SU-DHL-6 (cell line): ENCODE data around the gene ARPC4.

ENCODE experiments used
- EZH2phosphoT487 ChIP-seq: fragments of 200-600 bp; sonication (generic), shearing (Covaris generic); conservative IDR thresholded peaks from 2 replicates; pipeline ENCODE4 v1.6.1; 2018; ENCODE audit warnings: mild to moderate bottlenecking, antibody characterized with exemption, low read length, moderate library complexity, mixed read lengths
- TF ChIP-seq, protein P1 (sequence below): fragments of 200-600 bp; sonication (generic); IDR thresholded peaks from one replicate; pipeline ENCODE4 v1.5.1; 2017; ENCODE audit warnings: antibody characterized with exemption, mild to moderate bottlenecking, low read length, moderate library complexity; ENCODE audit not compliant: insufficient read depth, poor library complexity, severe bottlenecking

DNA sequence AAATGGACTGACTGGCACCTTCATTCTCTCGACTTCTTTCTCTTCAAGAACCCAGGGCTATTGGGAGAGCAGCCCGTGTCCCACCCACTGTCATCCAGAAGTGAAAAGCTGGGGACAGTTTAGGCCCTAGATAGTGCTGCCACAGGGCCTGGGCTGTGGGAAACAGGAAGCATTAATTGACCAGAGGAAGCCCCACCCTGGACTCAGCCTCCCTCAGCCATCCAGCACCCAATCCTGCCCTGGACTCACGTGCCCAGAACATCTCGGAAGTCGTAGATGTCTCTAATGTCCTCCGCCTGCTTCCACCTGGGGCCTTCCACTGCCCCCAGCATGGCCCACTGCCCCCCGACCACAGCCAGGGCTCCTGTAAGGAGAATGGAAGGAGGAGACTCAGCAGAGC is 25.5 kb upstream of the ARPC4 start:
- TF ChIP-seq, protein P1, sequence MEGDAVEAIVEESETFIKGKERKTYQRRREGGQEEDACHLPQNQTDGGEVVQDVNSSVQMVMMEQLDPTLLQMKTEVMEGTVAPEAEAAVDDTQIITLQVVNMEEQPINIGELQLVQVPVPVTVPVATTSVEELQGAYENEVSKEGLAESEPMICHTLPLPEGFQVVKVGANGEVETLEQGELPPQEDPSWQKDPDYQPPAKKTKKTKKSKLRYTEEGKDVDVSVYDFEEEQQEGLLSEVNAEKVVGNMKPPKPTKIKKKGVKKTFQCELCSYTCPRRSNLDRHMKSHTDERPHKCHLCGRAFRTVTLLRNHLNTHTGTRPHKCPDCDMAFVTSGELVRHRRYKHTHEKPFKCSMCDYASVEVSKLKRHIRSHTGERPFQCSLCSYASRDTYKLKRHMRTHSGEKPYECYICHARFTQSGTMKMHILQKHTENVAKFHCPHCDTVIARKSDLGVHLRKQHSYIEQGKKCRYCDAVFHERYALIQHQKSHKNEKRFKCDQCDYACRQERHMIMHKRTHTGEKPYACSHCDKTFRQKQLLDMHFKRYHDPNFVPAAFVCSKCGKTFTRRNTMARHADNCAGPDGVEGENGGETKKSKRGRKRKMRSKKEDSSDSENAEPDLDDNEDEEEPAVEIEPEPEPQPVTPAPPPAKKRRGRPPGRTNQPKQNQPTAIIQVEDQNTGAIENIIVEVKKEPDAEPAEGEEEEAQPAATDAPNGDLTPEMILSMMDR = no peak
- TF ChIP-seq EZH2phosphoT487 = no peak
